Smooth muscle cell (in vitro differentiated cells): Measurements from ENCODE around the gene FZR1. TPM values are rescaled to one million over a fixed set of nuclear protein-coding genes. Genes with fewer than 3 reads are reported as not detected.
A peak's percentile ranks its signal among the peaks of the same experiment; 100 is the strongest.

Source experiments
- DNase-seq: peaks from one replicate; lab custom pipeline; 2025; ENCODE audit not compliant: unreplicated experiment; lab: John Stamatoyannopoulos, UW
- H2AFZ ChIP-seq: fragments of 200-600 bp; sonication (generic); 2 replicates; pipeline ENCODE4 v1.6.0; 2016; ENCODE audit warnings: antibody characterized with exemption, low read depth, mild to moderate bottlenecking
- H3F3A ChIP-seq: fragments of 200-600 bp; sonication (generic); 2 replicates; pipeline ENCODE4 v1.6.0; 2017; ENCODE audit warnings: antibody characterized with exemption, low read depth
- H3K27ac ChIP-seq: fragments of 200-600 bp; sonication (generic); 2 replicates; pipeline ENCODE4 v1.5.1; 2016; ENCODE audit warnings: low read depth, mild to moderate bottlenecking
- H3K27me3 ChIP-seq: fragments of 200-600 bp; sonication (generic); 2 replicates; pipeline ENCODE4 v1.6.1; 2016; ENCODE audit warnings: low read depth, mild to moderate bottlenecking
- H3K36me3 ChIP-seq: fragments of 200-600 bp; sonication (generic); 2 replicates; pipeline ENCODE4 v1.5.1; 2016; ENCODE audit warnings: low read depth
- H3K4me1 ChIP-seq: fragments of 200-600 bp; sonication (generic); 2 replicates; pipeline ENCODE4 v1.5.1; 2016; ENCODE audit warnings: low read depth
- H3K4me2 ChIP-seq: fragments of 200-600 bp; sonication (generic); 2 replicates; pipeline ENCODE4 v1.6.0; 2016; ENCODE audit warnings: mild to moderate bottlenecking
- H3K4me3 ChIP-seq: fragments of 200-600 bp; sonication (generic); 2 replicates; pipeline ENCODE4 v1.5.1; 2016; ENCODE audit warnings: mild to moderate bottlenecking
- H3K79me2 ChIP-seq: fragments of 200-600 bp; sonication (generic); 2 replicates; pipeline ENCODE4 v1.6.0; 2016; ENCODE audit warnings: low read depth, mild to moderate bottlenecking
- H3K9ac ChIP-seq: fragments of 200-600 bp; sonication (generic); 2 replicates; pipeline ENCODE4 v1.6.0; 2016; ENCODE audit warnings: low read depth
- H3K9me3 ChIP-seq: fragments of 200-600 bp; sonication (generic); replicated peaks from 2 replicates; pipeline ENCODE4 v1.5.1; 2016; ENCODE audit warnings: low read depth
- H4K20me1 ChIP-seq: fragments of 200-600 bp; sonication (generic); 2 replicates; pipeline ENCODE4 v1.6.0; 2016; ENCODE audit warnings: low read depth
- CTCF ChIP-seq: fragments of 200-600 bp; sonication (generic); IDR thresholded peaks from 2 replicates; pipeline ENCODE4 v1.5.1; 2017; ENCODE audit warnings: borderline replicate concordance, mild to moderate bottlenecking, antibody characterized with exemption; ENCODE audit not compliant: insufficient read depth, poor library complexity, severe bottlenecking
- WGBS: methylation state at CpG from one replicate; pipeline ENCODE4 v1.1.7; 2016; ENCODE audit warnings: low lambda C conversion rate; 5-methylcytosine and 5-hydroxymethylcytosine counted together
- polyA plus RNA-seq: library from polyadenylated mRNA; unstranded; fragments of >200 nt; fragmentation: Nextera tagmentation; extraction: Ambion mirVana; gene quantifications from 2 replicates; pipeline ENCODE4 v1.2.1, GENCODE V29; 2016
- total RNA-seq: library from RNA; depleted of rRNA; stranded (reverse); fragments of >200 nt; gene quantifications from 2 replicates; pipeline ENCODE4 v1.2.3, GENCODE V29; 2014

FZR1 gene
- total and polyA plus RNA-seq, 2 experiments from 2014 or later = 16.3 to 49.7 TPM

GRCh38 chr19:3458229-3459088 is 47.7 kb upstream of the FZR1 start:
- Histone ChIP-seq H3K4me2 (peak overlapping the region; percentile 71), H3K27ac (peak overlapping the region; percentile 98), H3K36me3 (no peaks in the 10 kb centered on the region), H2AFZ (no peak overlapping the region), H3K79me2 (no peaks in the 10 kb centered on the region), H3K4me3 (peak overlapping the region; percentile 0), H3F3A (peaks cover 13% of the 10 kb centered on the region), H3K9me3 (no peaks in the 10 kb centered on the region), H3K9ac (peak overlapping the region; percentile 92), H3K27me3 (no peaks in the 10 kb centered on the region), H4K20me1 (no peaks in the 10 kb centered on the region), H3K4me1 (peaks cover 16% of the 10 kb centered on the region)
- DNase-seq = peak; percentile 39
- TF ChIP-seq CTCF = no peak
- WGBS = 18% methylated on average over 14 of the region's 19 CpGs

GRCh38 chr19:3459089-3459881 is 46.8 kb upstream of the FZR1 start:
- Histone ChIP-seq H4K20me1 (no peaks in the 10 kb centered on the region), H3K27me3 (no peaks in the 10 kb centered on the region), H3K4me3 (peak overlapping the region; percentile 0), H3K36me3 (no peaks in the 10 kb centered on the region), H3K9me3 (no peaks in the 10 kb centered on the region), H3K27ac (peak overlapping the region; percentile 98), H2AFZ (no peak overlapping the region), H3F3A (peaks cover 13% of the 10 kb centered on the region), H3K9ac (peak overlapping the region; percentile 92), H3K79me2 (no peaks in the 10 kb centered on the region), H3K4me2 (peak overlapping the region; percentile 71), H3K4me1 (peaks cover 22% of the 10 kb centered on the region)
- TF ChIP-seq CTCF = no peak
- 7% methylated on average over 17 of the region's 26 CpGs for WGBS
- DNase-seq = peak; percentile 91

- TF ChIP-seq CTCF = no peak
- no peaks in the 10 kb centered on the region for H3K36me3 ChIP-seq
- peak overlapping the region; percentile 42 for H3K4me2 ChIP-seq
- peak overlapping the region; percentile 98 for H3K27ac ChIP-seq
- H4K20me1 ChIP-seq = no peaks in the 10 kb centered on the region
- no peak overlapping the region for H2AFZ ChIP-seq
- no peaks in the 10 kb centered on the region for H3K27me3 ChIP-seq
- H3K9ac ChIP-seq = peak overlapping the region; percentile 92
- WGBS = 68% methylated on average over 15 of the region's 15 CpGs
- H3K4me1 ChIP-seq = peaks cover 28% of the 10 kb centered on the region
- peaks cover 13% of the 10 kb centered on the region for H3F3A ChIP-seq
- H3K4me3 ChIP-seq = no peak overlapping the region
- DNase-seq = no peak
- H3K9me3 ChIP-seq = no peaks in the 10 kb centered on the region
- H3K79me2 ChIP-seq = no peaks in the 10 kb centered on the region
These were observed 46.0 kb upstream of the FZR1 start for GRCh38 chr19:3459965-3460582.
